ENCODE results near the gene NUP58.
A peak's percentile ranks its signal among the peaks of the same experiment; 100 is the strongest.

NUP58 gene, protein sequence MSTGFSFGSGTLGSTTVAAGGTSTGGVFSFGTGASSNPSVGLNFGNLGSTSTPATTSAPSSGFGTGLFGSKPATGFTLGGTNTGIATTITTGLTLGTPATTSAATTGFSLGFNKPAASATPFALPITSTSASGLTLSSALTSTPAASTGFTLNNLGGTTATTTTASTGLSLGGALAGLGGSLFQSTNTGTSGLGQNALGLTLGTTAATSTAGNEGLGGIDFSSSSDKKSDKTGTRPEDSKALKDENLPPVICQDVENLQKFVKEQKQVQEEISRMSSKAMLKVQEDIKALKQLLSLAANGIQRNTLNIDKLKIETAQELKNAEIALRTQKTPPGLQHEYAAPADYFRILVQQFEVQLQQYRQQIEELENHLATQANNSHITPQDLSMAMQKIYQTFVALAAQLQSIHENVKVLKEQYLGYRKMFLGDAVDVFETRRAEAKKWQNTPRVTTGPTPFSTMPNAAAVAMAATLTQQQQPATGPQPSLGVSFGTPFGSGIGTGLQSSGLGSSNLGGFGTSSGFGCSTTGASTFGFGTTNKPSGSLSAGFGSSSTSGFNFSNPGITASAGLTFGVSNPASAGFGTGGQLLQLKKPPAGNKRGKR

DNA sequence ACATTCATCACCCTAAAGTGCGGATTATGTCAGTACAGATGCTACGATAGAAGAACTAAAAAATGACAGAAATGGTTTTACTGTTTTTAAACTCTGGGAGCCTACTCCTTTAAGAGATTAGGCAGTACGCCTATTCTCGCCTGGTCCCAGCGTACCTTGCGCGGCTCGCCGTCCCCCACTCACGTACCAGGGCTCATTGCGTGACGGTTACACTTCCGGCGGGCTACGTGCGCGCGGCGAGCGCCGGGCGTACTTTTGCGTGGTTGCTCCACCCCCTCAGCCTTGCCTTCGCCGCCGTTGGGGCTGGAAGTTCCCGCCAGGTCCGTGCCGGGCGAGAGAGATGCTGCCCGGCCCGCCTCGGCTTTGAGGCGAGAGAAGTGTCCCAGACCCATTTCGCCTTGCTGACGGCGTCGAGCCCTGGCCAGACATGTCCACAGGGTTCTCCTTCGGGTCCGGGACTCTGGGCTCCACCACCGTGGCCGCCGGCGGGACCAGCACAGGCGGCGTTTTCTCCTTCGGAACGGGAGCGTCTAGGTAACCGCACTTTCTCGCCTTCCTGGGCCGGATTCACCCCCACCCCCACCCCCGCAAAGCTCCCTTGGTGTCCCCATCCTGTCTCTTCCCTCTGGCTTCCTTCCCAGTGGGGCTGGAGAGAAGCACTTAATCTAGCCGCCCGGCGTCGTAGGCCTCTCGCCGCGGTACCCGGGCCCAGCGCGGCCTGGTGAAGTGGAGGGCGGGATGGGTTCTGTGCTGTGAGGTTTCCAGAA is at the start of gene NUP58:
TSS of gene NUP58 (plus strand) at position 279 of the 767 bp plus-strand sequence. CDS start at position 428, 149 bp downstream.
- peak; percentile 93 for DNase-seq

DNA sequence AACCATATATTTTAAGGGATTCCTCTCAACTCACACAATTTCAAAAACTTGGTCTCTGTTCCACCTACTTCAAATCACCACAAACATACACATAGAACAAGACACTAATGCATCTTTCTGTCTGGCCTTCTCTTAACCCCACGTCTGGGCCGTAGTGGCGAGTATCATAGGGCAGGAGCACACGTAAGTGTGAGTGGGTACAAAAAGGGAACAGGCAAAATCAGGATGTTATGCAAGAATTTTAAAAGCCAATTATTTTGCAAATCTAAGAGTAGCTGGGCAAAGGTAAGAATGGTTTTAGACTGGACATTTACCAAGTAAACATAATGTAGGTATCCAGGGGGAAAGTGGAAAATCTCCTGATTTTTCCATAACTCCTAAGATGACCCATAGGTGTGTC is 49.2 kb upstream of the NUP58 start:
- DNase-seq, result no peak

DNA sequence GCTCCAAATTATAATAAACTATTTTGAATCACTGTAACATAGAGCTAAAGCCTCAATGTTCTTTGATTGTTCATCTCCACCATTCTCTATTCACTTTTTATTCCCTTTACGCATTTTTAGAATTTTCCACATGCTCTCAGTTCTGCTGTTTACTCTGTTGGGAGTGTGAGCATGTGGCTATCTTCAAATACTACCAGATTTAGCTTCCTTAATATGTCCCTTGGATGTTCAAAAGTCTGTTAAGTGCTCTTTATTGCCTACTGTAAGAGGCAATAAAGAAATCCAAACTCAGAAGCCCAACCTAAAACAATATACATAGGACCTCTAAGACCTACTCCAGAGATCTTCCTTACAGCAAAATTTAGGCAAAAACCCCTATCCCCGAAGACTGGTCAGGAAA is 48.7 kb upstream of the NUP58 start:
- DNase-seq, result no peak

DNA sequence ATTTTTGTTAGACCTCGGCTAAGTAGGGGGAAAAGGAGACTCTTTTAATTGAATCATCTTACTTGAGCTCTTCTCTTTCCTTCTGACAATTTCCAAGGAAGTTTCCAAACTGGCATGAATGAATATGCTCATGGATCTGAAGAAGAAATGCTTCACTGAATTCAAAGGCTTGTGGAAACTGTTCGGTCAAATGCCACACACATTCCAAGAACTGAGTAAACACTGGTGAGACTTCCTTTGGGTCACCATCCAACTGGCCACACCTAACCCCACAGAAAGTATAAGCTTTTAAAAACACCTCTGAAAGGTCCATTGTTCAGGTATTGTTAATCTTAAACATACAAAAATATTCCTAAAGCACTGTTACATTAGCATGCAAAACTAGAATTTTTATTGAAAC is 47.7 kb upstream of the NUP58 start:
- DNase-seq, result no peak

DNA sequence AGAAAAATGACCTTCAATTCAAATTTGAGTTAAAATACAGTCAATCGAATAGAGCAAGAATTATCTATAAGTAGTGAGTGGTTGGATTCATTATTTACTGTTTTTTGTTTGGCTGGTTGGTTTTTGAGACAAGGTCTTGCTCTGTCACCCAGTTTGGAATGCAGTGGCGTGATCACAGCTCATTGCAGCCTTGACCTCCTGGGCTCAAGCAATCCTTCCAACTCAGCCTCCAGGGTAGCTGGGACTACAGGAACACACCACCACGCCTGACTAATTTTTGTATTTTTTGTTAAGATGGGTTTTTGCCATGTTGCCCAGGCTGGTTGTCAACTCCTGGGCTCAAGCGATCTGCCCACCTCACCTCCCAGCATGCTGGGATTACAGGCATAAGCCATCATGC is 39.2 kb upstream of the NUP58 start:
- no peak for DNase-seq

DNA sequence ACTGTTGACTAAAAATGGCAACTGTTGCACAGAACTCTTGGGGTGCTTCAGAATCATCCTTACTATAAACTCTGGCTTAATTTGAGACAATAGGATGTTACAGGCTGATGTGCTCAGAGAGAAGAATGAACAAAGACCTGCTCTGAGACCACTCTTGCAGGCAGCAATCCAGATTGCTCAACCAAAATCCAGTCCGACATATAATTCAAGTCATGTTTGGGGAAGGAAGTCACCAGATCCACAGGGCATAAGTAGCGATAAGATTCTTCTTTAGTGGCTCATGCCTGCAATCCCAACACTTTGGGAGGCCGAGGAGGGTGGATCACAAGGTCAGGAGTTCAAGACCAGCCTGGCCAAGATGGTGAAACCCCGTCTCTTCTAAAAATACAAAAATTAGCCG is 34.7 kb upstream of the NUP58 start:
- no peak for DNase-seq

DNA sequence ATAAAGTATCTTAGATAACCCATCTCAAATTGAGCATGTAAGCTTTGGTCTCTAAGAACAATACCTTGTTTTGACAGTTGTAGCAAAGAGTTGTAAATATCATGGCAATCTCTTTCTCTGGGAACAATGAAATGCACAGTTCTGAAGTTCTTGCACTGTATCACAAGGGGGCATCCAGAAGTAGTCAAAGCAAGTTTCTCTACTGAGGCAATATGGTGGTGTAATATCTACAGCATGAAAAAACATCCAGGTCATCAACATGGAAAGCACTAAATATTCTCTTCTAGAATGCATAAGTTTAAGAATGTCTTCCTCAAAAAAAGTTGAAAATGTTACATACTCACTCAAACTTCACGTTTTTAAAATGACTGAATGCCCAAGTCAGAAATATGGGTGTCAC is 33.7 kb upstream of the NUP58 start:
- DNase-seq, result no peak

DNA sequence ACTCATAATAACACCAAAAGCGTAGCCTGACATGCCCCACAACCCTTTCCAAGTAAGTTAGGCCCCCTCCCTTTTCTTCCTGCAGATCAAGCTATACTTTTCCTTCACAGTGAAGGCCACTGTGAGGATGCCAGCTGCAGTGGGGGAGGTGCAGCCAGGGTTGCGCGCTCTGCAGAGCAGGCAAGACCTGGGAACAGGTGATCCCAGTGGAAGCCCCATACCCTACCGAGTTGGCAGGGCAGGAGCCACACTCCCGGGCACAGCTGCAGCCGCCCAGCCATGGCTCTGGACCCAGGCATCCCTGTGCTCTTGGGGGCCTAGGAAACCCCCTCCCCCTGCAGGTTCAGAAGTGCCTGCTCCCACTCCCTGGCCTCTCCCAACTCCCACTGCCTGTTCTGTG is 32.9 kb upstream of the NUP58 start:
- DNase-seq, result no peak

DNA sequence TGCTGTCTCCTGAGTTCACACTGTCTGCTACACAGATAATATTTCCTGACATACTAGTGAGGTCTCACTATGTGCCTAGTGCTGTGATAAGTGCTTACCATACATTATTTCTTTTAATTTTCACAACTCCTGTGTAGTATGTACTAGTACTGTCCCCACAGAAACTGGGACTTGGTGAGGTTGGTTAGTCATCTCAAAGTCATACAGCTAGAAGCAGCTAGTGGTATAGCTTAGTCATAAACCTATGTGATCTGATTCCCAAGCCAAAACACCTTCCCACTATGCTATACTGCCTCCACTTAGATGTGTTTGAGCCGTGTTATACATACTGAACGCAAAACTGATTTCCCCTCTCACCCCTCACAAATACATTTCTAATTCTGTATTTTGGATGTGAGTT is 24.7 kb upstream of the NUP58 start:
- DNase-seq, result no peak

DNA sequence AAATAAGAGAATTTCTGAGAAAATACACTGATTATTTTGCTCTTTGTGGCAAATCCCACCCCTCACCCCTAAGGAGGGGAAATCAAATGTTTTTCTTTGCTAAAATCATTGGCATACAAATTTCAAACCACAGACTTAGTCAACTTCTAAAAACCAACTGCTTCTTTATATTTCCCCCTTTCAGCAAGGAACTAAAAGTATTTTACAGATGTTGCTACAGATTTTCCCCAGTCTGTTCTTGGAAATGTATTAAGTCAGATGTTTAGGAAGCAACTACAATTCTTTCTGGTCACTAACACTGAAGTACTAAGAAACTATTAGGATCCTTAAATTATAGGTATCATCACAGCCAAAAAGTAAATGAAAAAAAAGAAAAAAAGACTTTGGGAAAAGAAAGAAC is 21.0 kb upstream of the NUP58 start:
- no peak for DNase-seq

DNA sequence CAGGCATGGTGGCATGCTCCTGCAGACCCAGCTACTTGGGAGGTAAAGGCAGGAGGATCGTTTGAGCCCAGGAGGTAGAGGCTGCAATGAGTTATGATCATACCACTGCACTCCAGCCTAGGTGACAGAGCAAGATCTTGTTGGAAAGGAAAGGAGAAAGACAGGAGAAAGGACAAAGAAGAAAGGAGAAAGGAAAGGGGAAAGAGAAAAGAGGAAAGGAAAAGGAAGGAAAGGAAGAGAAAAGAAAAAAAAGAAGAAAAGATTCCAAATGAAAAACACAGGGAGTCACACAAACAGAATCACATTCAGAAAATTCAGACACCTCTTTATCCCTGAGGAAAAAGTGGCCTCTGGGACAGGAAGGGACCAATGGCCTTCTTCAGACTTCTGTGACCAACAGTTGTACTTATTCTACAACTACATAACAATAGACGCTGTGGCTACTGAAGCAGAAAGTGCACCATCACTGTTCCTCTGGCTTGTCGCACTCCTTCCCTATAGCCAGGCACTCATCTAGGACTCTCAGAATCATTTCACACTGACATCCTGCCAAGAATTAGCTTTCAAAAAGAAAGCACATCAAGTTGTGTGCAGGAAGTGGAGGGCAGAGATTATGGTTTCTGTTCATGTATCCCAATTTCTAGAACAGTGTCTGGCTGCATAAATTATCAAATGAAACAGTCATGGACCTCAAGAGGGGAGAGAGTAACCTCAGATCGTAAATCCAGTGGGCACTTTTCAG is 20.1 kb upstream of the NUP58 start:
- DNase-seq, result no peak

DNA sequence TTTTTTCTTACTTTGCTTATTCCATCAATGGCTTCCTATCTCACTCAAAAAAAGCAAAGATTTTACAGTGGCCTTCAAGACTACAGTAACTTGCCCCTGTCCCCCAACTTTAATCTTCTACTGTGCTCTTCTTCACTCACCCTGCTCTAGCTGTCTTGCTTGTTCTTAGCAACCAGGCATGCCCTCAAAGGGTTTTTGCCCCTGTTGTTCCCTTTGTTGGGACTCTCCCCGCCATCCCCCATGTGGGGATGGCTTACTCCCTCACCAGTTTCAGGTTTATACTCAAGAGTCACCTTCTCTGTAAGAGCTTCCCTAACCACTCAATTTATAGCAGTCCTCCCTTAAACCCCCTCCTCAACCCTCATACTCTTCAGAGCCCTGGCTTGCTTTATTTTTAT is 19.5 kb upstream of the NUP58 start:
- no peak for DNase-seq

DNA sequence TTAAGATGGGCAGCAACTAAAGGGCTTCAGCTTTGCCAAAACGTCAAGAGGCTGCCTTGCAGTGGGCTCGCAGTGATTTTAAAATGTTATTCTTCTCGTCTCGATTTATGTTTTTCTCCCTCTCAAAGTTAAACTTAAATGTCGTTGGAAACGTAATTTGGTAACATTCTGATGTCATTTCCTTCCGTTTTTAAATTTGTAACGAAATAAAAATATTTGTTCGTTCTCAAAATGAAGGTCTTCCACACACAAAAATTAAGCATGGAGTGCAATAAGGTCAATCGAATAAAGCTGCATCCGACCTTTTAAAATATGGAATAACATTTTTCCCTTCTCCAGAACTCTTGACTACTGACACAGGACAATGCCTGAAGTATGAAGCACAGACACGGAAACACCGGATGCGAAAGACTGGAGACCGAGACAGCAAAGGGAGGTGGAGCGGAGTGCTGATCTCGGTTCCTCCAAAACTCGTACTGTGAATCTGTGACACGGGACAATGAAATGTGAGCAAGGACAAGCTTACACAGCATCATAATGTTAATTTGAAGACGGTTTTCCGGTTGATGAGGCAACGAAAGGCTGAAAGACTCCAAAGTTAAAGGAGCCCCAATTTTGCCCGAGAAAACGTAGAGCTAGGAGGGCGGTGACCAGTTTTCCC is 15.0 kb upstream of the NUP58 start:
- no peak for DNase-seq

DNA sequence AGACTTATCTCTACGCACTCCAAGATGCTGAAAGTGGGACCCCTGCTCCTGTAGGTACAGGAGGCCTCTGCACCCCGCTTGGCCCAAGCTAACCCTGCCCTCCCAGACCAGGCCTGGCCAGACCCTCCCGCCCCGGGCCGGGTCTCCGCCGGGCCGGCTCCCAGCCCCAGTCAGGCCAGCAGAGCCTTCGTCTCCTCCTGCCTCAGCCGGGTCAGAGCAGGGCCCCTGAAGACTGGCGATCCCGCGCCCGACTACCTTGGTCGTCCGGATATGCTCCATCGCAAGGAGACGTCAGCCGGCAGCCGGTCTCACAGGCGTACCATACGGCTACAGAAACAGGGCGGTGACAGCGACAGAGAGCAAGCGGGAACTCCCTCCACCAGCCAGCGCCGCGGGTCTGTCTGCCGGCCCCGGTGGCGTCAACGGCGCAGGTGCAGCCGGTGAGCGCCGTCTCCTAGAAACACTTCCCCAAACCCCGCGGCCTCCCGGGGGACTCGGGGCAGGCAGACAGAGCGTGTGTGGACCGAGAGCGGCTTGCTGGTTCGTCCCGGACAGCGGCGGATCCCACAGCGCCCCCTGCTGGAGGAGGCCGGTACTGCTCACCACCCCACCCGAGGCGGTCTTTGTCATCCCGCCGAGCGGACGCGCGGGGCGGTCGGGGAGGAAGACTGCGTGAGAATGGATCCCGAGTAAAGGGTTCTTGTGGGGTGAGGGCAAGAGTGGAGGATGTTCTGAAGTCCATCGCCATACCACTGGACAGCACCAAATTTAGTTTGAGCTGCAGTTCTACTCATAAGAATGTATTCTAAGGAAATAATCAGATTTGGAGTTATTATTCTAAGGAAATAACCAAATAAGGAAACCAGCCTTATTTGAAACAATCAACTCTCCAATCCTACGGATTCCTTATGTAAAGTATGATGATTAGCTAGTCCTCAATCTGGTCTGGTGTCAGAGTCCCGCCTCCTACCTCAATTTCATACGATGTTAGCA is 14.2 kb upstream of the NUP58 start, which contains the start of gene MTMR6:
TSS of gene MTMR6 (minus strand) at position 520 of the 993 bp plus-strand sequence. CDS start at position 279, 241 bp downstream.
- peak; percentile 92 for DNase-seq

DNA sequence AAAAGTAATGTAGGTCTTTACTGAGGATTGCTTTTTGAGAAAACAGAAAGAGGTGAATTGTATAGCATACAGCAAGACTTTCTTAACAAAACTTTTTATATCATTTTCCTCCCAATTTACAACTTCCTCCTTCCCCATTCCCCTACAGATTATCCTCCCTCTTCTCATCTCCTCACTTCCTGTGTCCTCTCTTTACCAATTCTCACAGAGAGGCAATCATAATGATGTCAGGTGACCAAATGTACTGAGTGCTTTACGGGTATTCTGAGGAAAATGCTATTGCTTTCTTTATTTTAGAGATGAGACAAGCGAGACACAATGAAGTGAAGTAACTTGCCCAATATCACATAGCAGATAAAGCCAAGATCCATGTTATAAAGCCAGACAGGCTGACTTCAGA is 12.5 kb upstream of the NUP58 start:
- no peak for DNase-seq

DNA sequence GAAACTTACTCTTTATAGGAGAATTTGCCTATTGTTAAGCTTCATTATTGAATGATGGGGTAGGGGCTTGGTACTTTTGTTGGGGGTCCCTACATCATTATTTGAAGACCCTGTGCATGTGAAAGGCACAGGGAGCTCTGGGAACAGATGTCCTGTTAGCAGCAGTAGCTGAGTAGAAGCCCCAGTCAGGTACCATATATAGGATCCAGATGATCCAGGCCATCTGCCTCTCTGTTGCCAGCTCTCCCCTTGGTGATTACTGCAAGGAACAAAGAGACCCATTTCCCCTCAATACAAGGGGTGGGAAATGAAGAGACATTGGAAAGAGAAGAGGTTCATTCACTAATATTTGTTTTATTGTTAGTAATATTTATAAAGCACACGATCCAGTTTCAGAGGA is 9.7 kb upstream of the NUP58 start:
- no peak for DNase-seq

DNA sequence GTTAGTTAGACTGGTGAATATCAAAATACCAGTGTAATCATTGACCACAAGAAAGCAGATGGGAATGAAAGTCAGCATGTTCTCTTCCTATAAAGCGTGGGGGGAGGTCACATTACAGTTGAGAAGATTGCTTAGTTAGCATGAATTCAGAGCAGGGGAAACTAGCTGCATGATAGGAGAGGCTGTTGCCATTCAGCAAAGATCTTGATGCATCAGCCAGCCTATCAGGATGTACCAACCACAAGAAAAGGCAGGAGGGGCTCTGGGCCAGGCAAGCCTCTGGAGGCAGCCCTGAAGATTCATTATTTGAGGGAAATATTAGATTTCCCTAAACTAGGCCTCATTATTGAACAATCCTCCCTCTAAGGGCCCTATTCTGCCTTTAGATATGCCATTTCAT is 9.1 kb upstream of the NUP58 start:
- DNase-seq, result no peak

DNA sequence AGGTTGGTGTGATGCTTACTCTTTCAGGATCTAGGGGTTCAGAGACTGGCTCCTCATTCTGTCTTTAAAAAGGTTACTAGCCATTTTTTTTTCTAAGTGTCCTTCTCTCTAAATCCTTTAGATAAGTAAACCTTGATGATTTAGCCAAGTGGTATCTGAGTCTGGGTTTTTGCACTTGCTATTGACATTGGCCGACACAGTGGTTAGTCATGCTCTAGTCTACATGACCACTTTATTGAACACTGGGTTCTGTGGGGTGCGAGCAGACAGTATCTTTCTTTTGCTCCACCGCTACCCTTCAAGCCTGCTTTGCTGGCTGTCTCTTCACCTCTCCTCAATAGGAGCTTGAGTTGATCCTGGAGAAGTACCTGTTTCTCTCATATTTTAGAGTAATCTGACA is 6.2 kb upstream of the NUP58 start:
- DNase-seq, result no peak

DNA sequence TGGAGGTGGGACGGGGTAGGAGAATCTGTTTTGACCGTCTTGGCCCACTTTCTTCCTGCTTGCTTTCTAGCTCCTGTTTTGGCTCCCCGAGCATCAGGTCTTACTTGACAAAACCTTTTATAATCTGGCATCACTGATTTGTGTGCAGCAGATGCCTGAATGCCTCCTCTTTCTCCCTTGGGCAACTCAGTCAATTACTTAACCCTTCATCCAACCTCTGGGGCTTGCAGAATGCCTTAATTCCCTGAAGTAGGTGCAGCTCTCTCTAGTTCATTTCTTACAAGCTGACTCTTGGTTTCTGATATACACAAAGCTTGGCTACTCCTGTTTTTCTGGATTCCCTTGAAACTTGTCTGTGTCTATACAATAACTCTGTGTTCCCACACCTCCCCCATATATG is 5.7 kb upstream of the NUP58 start:
- DNase-seq, result no peak

DNA sequence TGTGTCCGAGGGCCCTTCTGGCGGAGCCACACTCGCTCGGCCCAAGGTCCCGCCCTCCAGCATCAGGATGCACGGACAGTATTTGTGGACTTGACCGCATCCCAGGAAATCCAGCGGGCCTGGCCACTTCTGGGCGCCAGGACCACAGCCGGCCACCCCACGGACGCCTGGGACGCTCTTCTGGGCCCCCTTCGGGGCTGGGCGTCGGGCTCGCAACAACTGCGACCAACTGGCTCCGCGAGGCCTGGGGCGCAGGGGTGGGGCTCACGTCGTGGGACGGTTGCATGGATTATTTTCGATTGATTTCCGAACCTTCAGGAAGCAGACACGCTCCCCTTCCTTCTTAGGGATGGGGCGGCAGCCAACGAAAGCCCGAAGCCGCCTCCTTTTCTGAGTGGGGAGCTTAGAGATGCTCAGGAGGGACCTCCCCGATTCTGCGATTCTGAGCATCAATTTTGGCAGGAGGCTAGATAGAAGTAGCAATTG is 521 bp upstream of the NUP58 start:
- peak; percentile 21 for DNase-seq

DNA sequence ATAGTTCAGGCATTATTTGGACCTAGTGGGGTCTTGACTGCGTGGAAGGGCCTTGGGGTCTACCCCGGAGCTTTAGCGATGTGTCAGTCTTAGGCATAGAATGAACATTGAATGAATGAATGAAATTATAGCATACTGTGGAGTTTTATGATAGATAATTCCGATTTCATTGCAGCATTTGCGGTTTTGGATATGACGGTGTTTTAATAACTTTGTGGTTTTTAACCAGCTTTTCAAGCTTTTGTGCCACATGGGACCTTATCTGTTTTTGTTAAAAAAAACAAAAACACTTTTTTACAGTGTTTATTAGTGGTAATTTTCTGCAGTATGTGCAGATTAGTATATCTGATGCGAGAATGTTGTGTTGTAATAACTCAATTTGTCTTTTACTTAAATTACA is 696 bp downstream of the NUP58 start:
- DNase-seq, result no peak
